Measurements from ENCODE around the gene TTC21B.
"Not testable (repeated sequence)": the region's sequence is repeated elsewhere in the genome, so short reads cannot be mapped to it uniquely, and the experiment has no call there.

Gene TTC21B

GRCh38 chr2:165877565-165878550, 75.7 kb downstream of the TTC21B start:
- DNase-seq, result no peak

- DNase-seq, result no peak
Measured at GRCh38 chr2:165876712-165877111, 76.9 kb downstream of the TTC21B start.

GRCh38 chr2:165876269-165876668, 77.3 kb downstream of the TTC21B start:
- no peak for DNase-seq

- peak; percentile 61 for DNase-seq
Measured at GRCh38 chr2:165874445-165875039, 79.0 kb downstream of the TTC21B start.

GRCh38 chr2:165872101-165872791, 81.3 kb downstream of the TTC21B start:
- DNase-seq, result no peak

GRCh38 chr2:165871025-165871424, 82.6 kb downstream of the TTC21B start:
- DNase-seq, result no peak

GRCh38 chr2:165870346-165870745, 83.2 kb downstream of the TTC21B start:
- DNase-seq, result no peak

- DNase-seq, result no peak
Measured at GRCh38 chr2:165868211-165868610, 85.4 kb downstream of the TTC21B start.

GRCh38 chr2:165864296-165864695, 89.3 kb downstream of the TTC21B start:
- DNase-seq, result no peak

- DNase-seq, result no peak
Measured at GRCh38 chr2:165863810-165864261, 89.7 kb downstream of the TTC21B start.

GRCh38 chr2:165861083-165861482, 92.5 kb downstream of the TTC21B start:
- not testable (repeated sequence) for DNase-seq

GRCh38 chr2:165859723-165860122, 93.9 kb downstream of the TTC21B start:
- not testable (repeated sequence) for DNase-seq

GRCh38 chr2:165857876-165858275, 95.7 kb downstream of the TTC21B start:
- DNase-seq, result no peak

GRCh38 chr2:165852394-165852793, 101.2 kb downstream of the TTC21B start:
- no peak for DNase-seq

- DNase-seq, result no peak
Measured at GRCh38 chr2:165847001-165847400, 106.6 kb downstream of the TTC21B start.

- no peak for DNase-seq
Measured at GRCh38 chr2:165846056-165846455, 107.5 kb downstream of the TTC21B start.

GRCh38 chr2:165844216-165844615, 109.4 kb downstream of the TTC21B start:
- no peak for DNase-seq

- DNase-seq, result peak; percentile 99
Measured at GRCh38 chr2:165843351-165843750, 110.2 kb downstream of the TTC21B start.

- DNase-seq, result no peak
Measured at GRCh38 chr2:165840333-165840958, 113.1 kb downstream of the TTC21B start.

GRCh38 chr2:165839610-165840009, 114.0 kb downstream of the TTC21B start:
- DNase-seq, result no peak

GRCh38 chr2:165837122-165837521, 116.5 kb downstream of the TTC21B start:
- no peak for DNase-seq

GRCh38 chr2:165835363-165835762, 118.2 kb downstream of the TTC21B start:
- DNase-seq, result no peak

- no peak for DNase-seq
Measured at GRCh38 chr2:165833156-165833555, 120.4 kb downstream of the TTC21B start.

Measured in NCI-H446 treated with DMSO at 0.1 percent for 48 hours (cell line).